Kidney (tissue), 14 donors: ENCODE measurements around the gene CORO1C. TPM values are rescaled to one million over a fixed set of nuclear protein-coding genes. Genes with fewer than 3 reads are reported as not detected.
A peak's percentile ranks its signal among the peaks of the same experiment; 100 is the strongest.

ENCODE experiments used
- DNase-seq, 5 donors: peaks; one replicate each; pipeline ENCODE4 v3.0.0-alpha.2; 2013 to 2020
- FAIRE-seq: peaks from 2 replicates; lab custom pipeline; 2012; peaks lifted over from hg19 to GRCh38; lab: Jason Lieb, UNC
- H3K27ac ChIP-seq, 2 donors: one replicate each; pipeline ENCODE4 v1.7.0; 2013; ENCODE audit warnings: low read depth in 2 of 2, low read length in 2 of 2, inconsistent platforms in 1 of 2
- H3K27me3 ChIP-seq: one replicate; pipeline ENCODE4 v1.7.1; 2013; ENCODE audit warnings: low read length, inconsistent platforms; ENCODE audit not compliant: control insufficient read depth, insufficient read depth
- H3K36me3 ChIP-seq, 3 donors: one replicate each; pipeline versions ENCODE4 v1.7.0 to v1.7.1; 2013; ENCODE audit warnings: low read length in 3 of 3, control low read depth in 1 of 3, inconsistent platforms in 1 of 3; ENCODE audit not compliant: insufficient read depth in 3 of 3, control insufficient read depth in 2 of 3
- H3K4me1 ChIP-seq, 3 donors: one replicate each; pipeline versions ENCODE4 v1.7.0 to v1.7.1; 2013; ENCODE audit warnings: low read length in 3 of 3, inconsistent platforms in 1 of 3, low read depth in 1 of 3; ENCODE audit not compliant: control insufficient read depth in 2 of 3, insufficient read depth in 2 of 3
- H3K4me3 ChIP-seq, 3 donors: one replicate each; pipeline versions ENCODE4 v1.7.0 to v1.8.1; 2013; ENCODE audit warnings: low read length in 3 of 3, control low read depth in 1 of 3, inconsistent platforms in 1 of 3
- H3K9ac ChIP-seq, 3 donors: one replicate each; pipeline versions ENCODE4 v1.7.0 to v1.7.1; 2013; ENCODE audit warnings: low read length in 3 of 3, control low read depth in 1 of 3, inconsistent platforms in 1 of 3
- H3K9me3 ChIP-seq, 3 donors: one replicate each; pipeline versions ENCODE4 v1.7.0 to v1.7.1; 2013; ENCODE audit warnings: low read length in 3 of 3, control low read depth in 1 of 3, inconsistent platforms in 1 of 3; ENCODE audit not compliant: control insufficient read depth in 2 of 3, insufficient read depth in 1 of 3
- CTCF ChIP-seq: IDR thresholded peaks from 3 replicates; pipeline ENCODE4 v1.5.1; 2012; ENCODE audit warnings: mild to moderate bottlenecking, moderate library complexity, borderline replicate concordance; ENCODE audit not compliant: insufficient read depth; ENCODE audit errors: extremely low read depth
- intact Hi-C: fragments of 100-400 bp; cut with DNase I; formaldehyde crosslinking; loops from one replicate; pipeline ENCODE4 v1.11.1; 2022
- polyA plus RNA-seq: library from polyadenylated mRNA; stranded (reverse); fragments of 350-450 nt; fragmentation: Illumina TruSeq; extraction: RNeasy Lipid Tissue Mini Kit (QIAGEN cat#74804); gene quantifications from one replicate; pipeline ENCODE4 v1.2.3, GENCODE V29; 2014; ENCODE audit warnings: low read depth, low replicate concordance; ENCODE audit not compliant: insufficient read depth
- total RNA-seq: library from RNA; stranded (reverse); fragmentation: NEBNext Ultra II Directional; extraction: Animal tissue kit (Norgen Biotek cat#: 25700); gene quantifications from one replicate; pipeline ENCODE4 v1.2.1, GENCODE V29; 2021
- donor health status: control.
- donor health status: control.
- donor health status: control.
- donor health status: control.
- donor health status: control.
- donor health status: DM: yes; HTN: yes; CAD: no.
- donor health status: Normal renal cell carcinoma (clear cell type).

Gene CORO1C
- total and polyA plus RNA-seq, 2 donors from 2014 or later = 16.6 to 104 TPM

- Histone ChIP-seq H3K4me3 (no peak overlapping the region), H3K27me3 (no peaks in the 10 kb centered on the region), H3K4me1 (peaks cover 0 to 18% (median 9%) of the 10 kb centered on the region in 3 donors), H3K27ac (no peak overlapping the region), H3K36me3 (no peaks in the 10 kb centered on the region), H3K9ac (no peak overlapping the region), H3K9me3 (no peaks in the 10 kb centered on the region)
- DNase-seq = no peak
- intact Hi-C loops = loop anchor here (10.0 kb wide), 1 partner anchor 137 kb away; no protein-coding TSS in a partner anchor
- no peak for TF ChIP-seq CTCF
- FAIRE-seq = no peak
Observed at GRCh38 chr12:108668063-108668462, 63.3 kb downstream of the CORO1C start.

GRCh38 chr12:108667349-108667748 lies 64.0 kb downstream of the CORO1C start:
- H3K9ac ChIP-seq = no peak overlapping the region
- peaks cover 0 to 18% (median 9%) of the 10 kb centered on the region in 3 donors for H3K4me1 ChIP-seq
- H3K4me3 ChIP-seq = no peak overlapping the region
- no peak for TF ChIP-seq CTCF
- no peaks in the 10 kb centered on the region for H3K36me3 ChIP-seq
- H3K9me3 ChIP-seq = no peaks in the 10 kb centered on the region
- DNase-seq = peak in 1 of 5 donors; percentile 34
- intact Hi-C loops = loop anchor here (10.0 kb wide), 1 partner anchor 137 kb away; no protein-coding TSS in a partner anchor
- H3K27me3 ChIP-seq = no peaks in the 10 kb centered on the region
- FAIRE-seq = no peak
- no peak overlapping the region for H3K27ac ChIP-seq

- H3K36me3 ChIP-seq = no peaks in the 10 kb centered on the region
- DNase-seq (peak in 2 of 5 donors; percentile 42 to 63), FAIRE-seq (no peak)
- H3K9me3 ChIP-seq = no peaks in the 10 kb centered on the region
- intact Hi-C loops = loop anchor here (10.0 kb wide), 1 partner anchor 138 kb away; no protein-coding TSS in a partner anchor
- H3K9ac ChIP-seq = no peak overlapping the region
- H3K27ac ChIP-seq = no peak overlapping the region
- H3K4me1 ChIP-seq = peaks cover 0 to 18% (median 9%) of the 10 kb centered on the region in 3 donors
- no peak overlapping the region for H3K4me3 ChIP-seq
- H3K27me3 ChIP-seq = no peaks in the 10 kb centered on the region
- no peak for TF ChIP-seq CTCF
Observed at GRCh38 chr12:108666401-108666881, 64.9 kb downstream of the CORO1C start.
